GM12878 (cell line): Measurements from ENCODE around the gene TBX5. TPM values are rescaled to one million over a fixed set of nuclear protein-coding genes. Genes with fewer than 3 reads are reported as not detected.

Experiments used
- ATAC-seq: fragments of 200-7000 bp; cut with Tn5 transposase; 3 replicates; pipeline ENCODE4 v1.9.1; 2020; ENCODE audit warnings: mild to moderate bottlenecking, moderate library complexity
- BruUV-seq: library from RNA; stranded (reverse); fragments of 400-500 nt; replicated peaks from 2 replicates; lab custom pipeline; 2021; lab: Mats Ljungman, UMichigan
- CTCF ChIA-PET: fragments of 300-600 bp; sonication (Branson Sonifier 250); formaldehyde crosslinking; extraction: SDS; loops from one replicate; lab custom pipeline; 2021; ENCODE audit warnings: inconsistent platforms; lab: Yijun Ruan, JAX
- POLR2A ChIA-PET: fragments of 350-600 bp; formaldehyde crosslinking; extraction: SDS; loops from one replicate; lab custom pipeline; 2021; ENCODE audit warnings: inconsistent platforms; lab: Charles Lee
- RAD21 ChIA-PET: fragments of 300-600 bp; sonication (Branson Sonifier 250); formaldehyde crosslinking; loops from one replicate; lab custom pipeline; 2023; ENCODE audit warnings: antibody characterized with exemption; ENCODE audit not compliant: unreplicated experiment; lab: Charles Lee
- SMC1A ChIA-PET: fragments of 300-600 bp; sonication (Branson Sonifier 250); formaldehyde crosslinking; loops from one replicate; lab custom pipeline; 2023; ENCODE audit not compliant: unreplicated experiment, uncharacterized antibody; lab: Charles Lee
- DNase-seq: peaks from one replicate; pipeline ENCODE4 v3.0.0-alpha.2; 2011; ENCODE audit warnings: low read depth, low spot score
- FAIRE-seq: peaks from 3 replicates; lab custom pipeline; 2011; peaks lifted over from hg19 to GRCh38; lab: Jason Lieb, UNC
- H2AFZ ChIP-seq: 2 replicates; pipeline ENCODE4 v1.6.0; 2011; ENCODE audit warnings: low read depth, low read length, control low read depth; ENCODE audit not compliant: control insufficient read depth
- H3K27ac ChIP-seq: 2 replicates; pipeline ENCODE4 v1.5.1; 2011; ENCODE audit warnings: control low read depth; ENCODE audit not compliant: control insufficient read depth, insufficient read depth
- H3K27me3 ChIP-seq, 2 experiments: replicated peaks in 1 of 2; 2 replicates each; pipeline versions ENCODE4 v1.6.0 to v1.6.1; 2011; ENCODE audit warnings: low read length in 1 of 2; ENCODE audit not compliant: control insufficient read depth in 2 of 2, insufficient read depth in 2 of 2
- H3K36me3 ChIP-seq, 2 experiments: 2 replicates each; pipeline ENCODE4 v1.5.1; 2011; ENCODE audit warnings: low read length in 1 of 2; ENCODE audit not compliant: control insufficient read depth in 2 of 2, insufficient read depth in 2 of 2
- H3K4me1 ChIP-seq: 2 replicates; pipeline ENCODE4 v1.6.1; 2011; ENCODE audit warnings: mild to moderate bottlenecking, low read length, moderate library complexity, mixed read lengths; ENCODE audit not compliant: control insufficient read depth, insufficient read depth
- H3K4me2 ChIP-seq: 2 replicates; pipeline ENCODE4 v1.6.0; 2011; ENCODE audit warnings: control low read depth; ENCODE audit not compliant: control insufficient read depth, insufficient read depth
- H3K4me3 ChIP-seq: fragments of 200-600 bp; sonication (generic); 2 replicates; pipeline ENCODE4 v1.5.1; 2016
- H3K79me2 ChIP-seq: 2 replicates; pipeline ENCODE4 v1.6.0; 2011; ENCODE audit warnings: low read length; ENCODE audit not compliant: control insufficient read depth, insufficient read depth
- H3K9ac ChIP-seq: 2 replicates; pipeline ENCODE4 v1.8.0; 2011; ENCODE audit warnings: low read length, control low read depth, mixed read lengths; ENCODE audit not compliant: control insufficient read depth, insufficient read depth
- H3K9me3 ChIP-seq: replicated peaks from 3 replicates; pipeline ENCODE4 v1.5.1; 2011; ENCODE audit warnings: mild to moderate bottlenecking, low read length; ENCODE audit not compliant: control insufficient read depth, insufficient read depth
- H4K20me1 ChIP-seq: 2 replicates; pipeline ENCODE4 v1.6.0; 2011; ENCODE audit not compliant: control insufficient read depth, insufficient read depth
- ASH2L ChIP-seq: fragments of 300-600, 200-600 bp; sonication (generic); IDR thresholded peaks from 2 replicates; pipeline ENCODE4 v1.6.1; 2017; ENCODE audit warnings: low read depth, mild to moderate bottlenecking, borderline replicate concordance
- DPF2 ChIP-seq: fragments of 450-650 bp; IDR thresholded peaks from 2 replicates; pipeline ENCODE4 v1.6.1; 2017; ENCODE audit warnings: mild to moderate bottlenecking
- EZH2 ChIP-seq: IDR thresholded peaks from 2 replicates; pipeline ENCODE4 v1.6.1; 2012; ENCODE audit warnings: low read depth, mild to moderate bottlenecking, control low read depth, inconsistent platforms, low read length, borderline replicate concordance; ENCODE audit not compliant: control insufficient read depth
- FOXK2 ChIP-seq: fragments of 450-650 bp; IDR thresholded peaks from 2 replicates; pipeline ENCODE4 v1.6.1; 2017; ENCODE audit warnings: mild to moderate bottlenecking, moderate library complexity
- GABPA ChIP-seq: IDR thresholded peaks from 2 replicates; pipeline ENCODE4 v1.6.1; 2014; ENCODE audit warnings: antibody characterized with exemption, low read depth, mild to moderate bottlenecking, inconsistent platforms
- HDAC6 ChIP-seq: fragments of 200-600 bp; sonication (generic); IDR thresholded peaks from one replicate; pipeline ENCODE4 v1.8.0; 2017; ENCODE audit warnings: antibody characterized with exemption; ENCODE audit not compliant: unreplicated experiment
- HDGF ChIP-seq: fragments of 450-650 bp; IDR thresholded peaks from 2 replicates; pipeline ENCODE4 v1.6.1; 2016; ENCODE audit warnings: antibody characterized with exemption
- LARP7 ChIP-seq: fragments of 450-650 bp; IDR thresholded peaks from 2 replicates; pipeline ENCODE4 v1.6.1; 2017; ENCODE audit warnings: mild to moderate bottlenecking
- NFXL1 ChIP-seq: fragments of 450-650 bp; IDR thresholded peaks from 2 replicates; pipeline ENCODE4 v1.6.1; 2017; ENCODE audit warnings: antibody characterized with exemption, mild to moderate bottlenecking, borderline replicate concordance
- POLR2AphosphoS5 ChIP-seq: IDR thresholded peaks from 2 replicates; pipeline ENCODE4 v1.6.1; 2011; ENCODE audit warnings: mild to moderate bottlenecking, low read length, inconsistent platforms
- SUPT20H ChIP-seq: IDR thresholded peaks from 2 replicates; pipeline ENCODE4 v1.6.1; 2011; ENCODE audit warnings: low read depth, mild to moderate bottlenecking, low read length, moderate library complexity, borderline replicate concordance; ENCODE audit not compliant: control insufficient read depth
- ZNF274 ChIP-seq: IDR thresholded peaks from one replicate; pipeline ENCODE4 v1.8.0; 2011; ENCODE audit not compliant: insufficient read length, insufficient read depth
- WGBS: methylation state at CpG from one replicate; pipeline ENCODE4 v1.1.6; 2016; ENCODE audit warnings: low lambda C conversion rate; ENCODE audit not compliant: insufficient replicate concordance, insufficient coverage; ENCODE audit errors: missing lambda C conversion rate; 5-methylcytosine and 5-hydroxymethylcytosine counted together
- in situ Hi-C: fragments of 300-500 bp; cut with MboI; formaldehyde crosslinking; loops from 9 replicates; pipeline ENCODE4 v1.14.3; 2018; ENCODE audit warnings: mixed read lengths
- intact Hi-C: fragments of 100-400 bp; cut with micrococcal nuclease; formaldehyde crosslinking; loops from one replicate; pipeline ENCODE4 v1.14.2; 2022; ENCODE audit not compliant: unreplicated experiment
- polyA plus RNA-seq, 11 experiments: library from polyadenylated mRNA; depleted of rRNA in 4 of 11; unstranded in 6 of 11; stranded (reverse) in 5 of 11; fragments of >200 nt; fragmentation: Nextera tagmentation in 4 of 11; fragmentation: Illumina TruSeq in 1 of 11; extraction: Ambion mirVana in 4 of 11; extraction: Trizol in 1 of 11; gene quantifications; 1 replicate in 1 of 11; 2 replicates in 10 of 11; pipeline versions ENCODE4 v1.2.1 to v1.2.3, GENCODE V29; 2011 to 2016; ENCODE audit warnings: inconsistent platforms in 2 of 11, missing spikeins in 2 of 11, low read depth in 1 of 11
- total RNA-seq, 4 experiments: library from RNA; depleted of rRNA in 3 of 4; stranded (reverse); fragments of >200 nt in 3 of 4; fragmentation: Illumina TruSeq in 1 of 4; extraction: Trizol in 1 of 4; gene quantifications; 2 replicates each; pipeline versions ENCODE4 v1.2.1 to v1.2.3, GENCODE V29; 2013 to 2021
- TF ChIP-seq, protein P1 (sequence below): IDR thresholded peaks from 2 replicates; pipeline ENCODE4 v1.6.1; 2011; ENCODE audit warnings: mild to moderate bottlenecking, low read depth, low read length, moderate library complexity; ENCODE audit not compliant: insufficient replicate concordance
- TF ChIP-seq, protein P2 (sequence below): fragments of 450-650 bp; formaldehyde crosslinking; IDR thresholded peaks from 2 replicates; pipeline ENCODE4 v1.4.0; 2020; ENCODE audit warnings: mild to moderate bottlenecking, moderate library complexity
- TF ChIP-seq, protein P3 (sequence below): fragments of 450-650 bp; formaldehyde crosslinking; IDR thresholded peaks from 2 replicates; pipeline ENCODE4 v1.4.0; 2022; ENCODE audit warnings: mild to moderate bottlenecking, moderate library complexity

Gene TBX5
- total and polyA plus RNA-seq, 10 of the 15 experiments (the other 5 are each of a cell fraction or from before 2014, with no cell fraction given): 0.04 TPM; not detected in 9

DNA sequence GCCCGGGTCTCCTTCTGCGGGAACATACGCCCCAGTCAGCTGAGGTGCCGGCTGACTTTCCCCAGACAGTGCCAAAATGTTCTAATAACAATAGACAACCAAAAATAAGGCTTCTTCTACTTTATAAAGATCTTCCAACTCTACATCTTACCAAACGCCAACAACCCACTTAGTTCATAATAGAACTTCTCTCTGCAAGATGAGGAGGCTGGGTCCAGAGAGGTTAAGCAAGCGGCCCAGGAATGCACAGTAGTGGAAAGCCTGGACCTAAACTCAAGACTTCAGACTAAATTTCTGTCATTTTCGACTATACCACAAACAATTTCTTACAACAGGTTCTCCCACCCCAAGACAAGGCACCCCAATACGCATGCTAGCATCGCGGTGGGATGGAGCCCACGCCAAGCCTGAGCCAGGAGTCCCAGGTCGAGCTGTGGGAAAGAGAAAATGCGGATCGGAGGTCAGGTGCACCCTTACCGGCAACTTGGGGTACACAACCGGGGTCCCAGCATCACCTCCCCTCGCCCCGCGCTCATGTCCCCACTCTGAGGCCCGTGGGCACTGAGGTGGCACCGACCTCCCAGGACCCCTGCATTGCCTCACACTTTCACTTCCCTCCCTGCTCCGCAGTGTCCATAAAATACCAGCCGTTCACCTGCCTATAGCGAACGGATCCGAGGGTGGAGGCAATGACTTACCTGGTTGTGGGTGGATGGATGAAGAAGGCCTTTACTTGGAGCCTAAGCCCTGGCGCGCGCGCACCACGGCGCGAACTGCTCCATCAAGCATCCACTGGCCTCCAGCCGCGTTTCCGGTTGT, 42.1 kb upstream of the TBX5 start:
- Histone ChIP-seq H3K79me2 (no peaks in the 10 kb centered on the region), H3K27ac (no peak overlapping the region), H3K9ac (no peak overlapping the region), H3K4me1 (no peaks in the 10 kb centered on the region), H2AFZ (no peak overlapping the region), H3K27me3 (peaks cover 11 to 28% of the 10 kb centered on the region in 2 experiments), H3K36me3 (no peaks in the 10 kb centered on the region), H3K9me3 (no peaks in the 10 kb centered on the region; the same call in 2 of the 3 replicates), H3K4me2 (no peak overlapping the region), H3K4me3 (no peak overlapping the region), H4K20me1 (no peaks in the 10 kb centered on the region)
- CTCF ChIA-PET: no interaction called here
- no peak for DNase-seq
- no peak for TF ChIP-seq ZNF274
- TF ChIP-seq, protein P1, sequence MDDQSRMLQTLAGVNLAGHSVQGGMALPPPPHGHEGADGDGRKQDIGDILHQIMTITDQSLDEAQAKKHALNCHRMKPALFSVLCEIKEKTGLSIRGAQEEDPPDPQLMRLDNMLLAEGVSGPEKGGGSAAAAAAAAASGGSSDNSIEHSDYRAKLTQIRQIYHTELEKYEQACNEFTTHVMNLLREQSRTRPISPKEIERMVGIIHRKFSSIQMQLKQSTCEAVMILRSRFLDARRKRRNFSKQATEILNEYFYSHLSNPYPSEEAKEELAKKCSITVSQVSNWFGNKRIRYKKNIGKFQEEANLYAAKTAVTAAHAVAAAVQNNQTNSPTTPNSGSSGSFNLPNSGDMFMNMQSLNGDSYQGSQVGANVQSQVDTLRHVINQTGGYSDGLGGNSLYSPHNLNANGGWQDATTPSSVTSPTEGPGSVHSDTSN: no peak
- TF ChIP-seq NFXL1: no peak
- TF ChIP-seq EZH2: no peak
- TF ChIP-seq GABPA: no peak
- no peak for TF ChIP-seq POLR2AphosphoS5
- TF ChIP-seq FOXK2: no peak
- TF ChIP-seq HDGF: no peak
- TF ChIP-seq, protein P2, sequence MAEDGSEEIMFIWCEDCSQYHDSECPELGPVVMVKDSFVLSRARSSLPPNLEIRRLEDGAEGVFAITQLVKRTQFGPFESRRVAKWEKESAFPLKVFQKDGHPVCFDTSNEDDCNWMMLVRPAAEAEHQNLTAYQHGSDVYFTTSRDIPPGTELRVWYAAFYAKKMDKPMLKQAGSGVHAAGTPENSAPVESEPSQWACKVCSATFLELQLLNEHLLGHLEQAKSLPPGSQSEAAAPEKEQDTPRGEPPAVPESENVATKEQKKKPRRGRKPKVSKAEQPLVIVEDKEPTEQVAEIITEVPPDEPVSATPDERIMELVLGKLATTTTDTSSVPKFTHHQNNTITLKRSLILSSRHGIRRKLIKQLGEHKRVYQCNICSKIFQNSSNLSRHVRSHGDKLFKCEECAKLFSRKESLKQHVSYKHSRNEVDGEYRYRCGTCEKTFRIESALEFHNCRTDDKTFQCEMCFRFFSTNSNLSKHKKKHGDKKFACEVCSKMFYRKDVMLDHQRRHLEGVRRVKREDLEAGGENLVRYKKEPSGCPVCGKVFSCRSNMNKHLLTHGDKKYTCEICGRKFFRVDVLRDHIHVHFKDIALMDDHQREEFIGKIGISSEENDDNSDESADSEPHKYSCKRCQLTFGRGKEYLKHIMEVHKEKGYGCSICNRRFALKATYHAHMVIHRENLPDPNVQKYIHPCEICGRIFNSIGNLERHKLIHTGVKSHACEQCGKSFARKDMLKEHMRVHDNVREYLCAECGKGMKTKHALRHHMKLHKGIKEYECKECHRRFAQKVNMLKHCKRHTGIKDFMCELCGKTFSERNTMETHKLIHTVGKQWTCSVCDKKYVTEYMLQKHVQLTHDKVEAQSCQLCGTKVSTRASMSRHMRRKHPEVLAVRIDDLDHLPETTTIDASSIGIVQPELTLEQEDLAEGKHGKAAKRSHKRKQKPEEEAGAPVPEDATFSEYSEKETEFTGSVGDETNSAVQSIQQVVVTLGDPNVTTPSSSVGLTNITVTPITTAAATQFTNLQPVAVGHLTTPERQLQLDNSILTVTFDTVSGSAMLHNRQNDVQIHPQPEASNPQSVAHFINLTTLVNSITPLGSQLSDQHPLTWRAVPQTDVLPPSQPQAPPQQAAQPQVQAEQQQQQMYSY (CRISPR knock-in tag): no peak
- TF ChIP-seq, protein P3, sequence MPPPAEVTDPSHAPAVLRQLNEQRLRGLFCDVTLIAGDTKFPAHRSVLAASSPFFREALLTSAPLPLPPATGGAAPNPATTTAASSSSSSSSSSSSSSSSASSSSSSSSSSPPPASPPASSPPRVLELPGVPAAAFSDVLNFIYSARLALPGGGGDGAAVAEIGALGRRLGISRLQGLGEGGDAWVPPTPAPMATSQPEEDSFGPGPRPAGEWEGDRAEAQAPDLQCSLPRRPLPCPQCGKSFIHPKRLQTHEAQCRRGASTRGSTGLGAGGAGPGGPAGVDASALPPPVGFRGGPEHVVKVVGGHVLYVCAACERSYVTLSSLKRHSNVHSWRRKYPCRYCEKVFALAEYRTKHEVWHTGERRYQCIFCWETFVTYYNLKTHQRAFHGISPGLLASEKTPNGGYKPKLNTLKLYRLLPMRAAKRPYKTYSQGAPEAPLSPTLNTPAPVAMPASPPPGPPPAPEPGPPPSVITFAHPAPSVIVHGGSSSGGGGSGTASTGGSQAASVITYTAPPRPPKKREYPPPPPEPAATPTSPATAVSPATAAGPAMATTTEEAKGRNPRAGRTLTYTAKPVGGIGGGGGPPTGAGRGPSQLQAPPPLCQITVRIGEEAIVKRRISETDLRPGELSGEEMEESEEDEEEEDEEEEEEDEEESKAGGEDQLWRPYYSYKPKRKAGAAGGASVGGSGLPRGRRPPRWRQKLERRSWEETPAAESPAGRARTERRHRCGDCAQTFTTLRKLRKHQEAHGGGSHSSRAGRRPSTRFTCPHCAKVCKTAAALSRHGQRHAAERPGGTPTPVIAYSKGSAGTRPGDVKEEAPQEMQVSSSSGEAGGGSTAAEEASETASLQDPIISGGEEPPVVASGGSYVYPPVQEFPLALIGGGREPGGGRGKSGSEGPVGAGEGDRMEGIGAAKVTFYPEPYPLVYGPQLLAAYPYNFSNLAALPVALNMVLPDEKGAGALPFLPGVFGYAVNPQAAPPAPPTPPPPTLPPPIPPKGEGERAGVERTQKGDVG (CRISPR knock-in tag): no peak
- TF ChIP-seq ASH2L: no peak
- no peak for TF ChIP-seq SUPT20H
- no peak for TF ChIP-seq HDAC6
- TF ChIP-seq DPF2: no peak
- TF ChIP-seq LARP7: no peak
- no TSS peak for BruUV-seq
- SMC1A ChIA-PET: no interaction called here
- no peak for FAIRE-seq
- intact Hi-C loops (no loop called here), in situ Hi-C loops (no loop called here)
- POLR2A ChIA-PET: no interaction called here
- WGBS: 29% methylated on average over 35 of the region's 36 CpGs
- RAD21 ChIA-PET: no interaction called here
- no peak for ATAC-seq
